HepG2 (cell line): Measurements from ENCODE around the gene SRSF2. TPM values are rescaled to one million over a fixed set of nuclear protein-coding genes. Genes with fewer than 3 reads are reported as not detected.

Source experiments
- HOXA3 ChIP-seq: sonication (generic); formaldehyde crosslinking; IDR thresholded peaks from 2 replicates; pipeline ENCODE4 v1.5.0; 2020; ENCODE audit warnings: missing genetic modification reagents
- MEIS1 ChIP-seq: sonication (generic); formaldehyde crosslinking; IDR thresholded peaks from 2 replicates; pipeline ENCODE4 v1.9.0; 2021; ENCODE audit warnings: mild to moderate bottlenecking, missing genetic modification reagents, moderate library complexity, borderline replicate concordance
- MIXL1 ChIP-seq: IDR thresholded peaks from 2 replicates; pipeline ENCODE4 v1.6.1; 2016
- NKX3-1 ChIP-seq: sonication (generic); formaldehyde crosslinking; IDR thresholded peaks from 2 replicates; pipeline ENCODE4 v1.5.0; 2020; ENCODE audit warnings: missing genetic modification reagents
- RARA ChIP-seq: IDR thresholded peaks from 2 replicates; pipeline ENCODE4 v1.6.1; 2016; ENCODE audit warnings: missing genetic modification reagents, missing compliant biosample characterization
- ZFY ChIP-seq: sonication (generic); formaldehyde crosslinking; IDR thresholded peaks from 2 replicates; pipeline ENCODE4 v1.4.0; 2020; ENCODE audit warnings: missing genetic modification reagents
- ZNF138 ChIP-seq: sonication (generic); formaldehyde crosslinking; IDR thresholded peaks from 2 replicates; pipeline ENCODE4 v1.5.0; 2020; ENCODE audit warnings: mild to moderate bottlenecking, low read depth, missing genetic modification reagents
- ZNF160 ChIP-seq: sonication (generic); formaldehyde crosslinking; IDR thresholded peaks from 2 replicates; pipeline ENCODE4 v1.8.0; 2022; ENCODE audit warnings: mild to moderate bottlenecking, inconsistent platforms, missing genetic modification reagents
- ZNF225 ChIP-seq: sonication (generic); formaldehyde crosslinking; IDR thresholded peaks from 2 replicates; pipeline ENCODE4 v1.4.0; 2020; ENCODE audit warnings: mild to moderate bottlenecking, missing genetic modification reagents
- ZNF333 ChIP-seq: sonication (generic); formaldehyde crosslinking; IDR thresholded peaks from 2 replicates; pipeline ENCODE4 v1.4.0; 2020; ENCODE audit warnings: mild to moderate bottlenecking, missing genetic modification reagents, borderline replicate concordance
- ZNF33A ChIP-seq: sonication (generic); formaldehyde crosslinking; IDR thresholded peaks from 2 replicates; pipeline ENCODE4 v1.5.1; 2020; ENCODE audit warnings: missing genetic modification reagents, mild to moderate bottlenecking, moderate library complexity, borderline replicate concordance
- ZNF430 ChIP-seq: sonication (generic); formaldehyde crosslinking; IDR thresholded peaks from 2 replicates; pipeline ENCODE4 v1.9.0; 2021; ENCODE audit warnings: mild to moderate bottlenecking, missing genetic modification reagents
- ZNF737 ChIP-seq: sonication (generic); formaldehyde crosslinking; IDR thresholded peaks from 2 replicates; pipeline ENCODE4 v1.5.0; 2020; ENCODE audit warnings: missing genetic modification reagents, mild to moderate bottlenecking, borderline replicate concordance
- polyA plus RNA-seq, 8 experiments: library from polyadenylated mRNA; depleted of rRNA in 3 of 8; stranded (reverse) in 7 of 8; unstranded in 1 of 8; fragments of >200 nt; fragmentation: Illumina TruSeq in 4 of 8; extraction: Trizol in 4 of 8; gene quantifications; 2 replicates each; pipeline versions ENCODE4 v1.2.1 to v1.2.3, GENCODE V29; 2011 to 2016; ENCODE audit warnings: low read depth in 4 of 8, missing spikeins in 1 of 8, mixed read lengths in 1 of 8; ENCODE audit not compliant: insufficient read depth in 1 of 8
- total RNA-seq, 5 experiments: library from RNA; depleted of rRNA; stranded (reverse); fragments of >200 nt; fragmentation: Illumina TruSeq; extraction: Trizol; gene quantifications; 2 replicates each; pipeline ENCODE4 v1.2.3, GENCODE V29; 2016; ENCODE audit warnings: low read depth in 1 of 5
- TF ChIP-seq, protein P1 (sequence below): sonication (generic); formaldehyde crosslinking; IDR thresholded peaks from 2 replicates; pipeline ENCODE4 v1.4.0; 2020; ENCODE audit warnings: missing genetic modification reagents
- TF ChIP-seq, protein P2 (sequence below): sonication (generic); formaldehyde crosslinking; IDR thresholded peaks from 2 replicates; pipeline ENCODE4 v1.8.1; 2023; ENCODE audit warnings: mild to moderate bottlenecking, missing genetic modification reagents
- TF ChIP-seq, protein P3 (sequence below): sonication (generic); formaldehyde crosslinking; IDR thresholded peaks from 2 replicates; pipeline ENCODE4 v1.5.1; 2020; ENCODE audit warnings: mild to moderate bottlenecking, missing genetic modification reagents, borderline replicate concordance
- TF ChIP-seq, protein P4 (sequence below): sonication (generic); formaldehyde crosslinking; IDR thresholded peaks from 2 replicates; pipeline ENCODE4 v1.8.1; 2023; ENCODE audit warnings: mild to moderate bottlenecking, moderate library complexity, missing genetic modification reagents

The SRSF2 gene
- total and polyA plus RNA-seq, 2 of the 13 experiments (the other 11 are each of a cell fraction or from before 2014, with no cell fraction given) = 306 to 319 TPM

DNA sequence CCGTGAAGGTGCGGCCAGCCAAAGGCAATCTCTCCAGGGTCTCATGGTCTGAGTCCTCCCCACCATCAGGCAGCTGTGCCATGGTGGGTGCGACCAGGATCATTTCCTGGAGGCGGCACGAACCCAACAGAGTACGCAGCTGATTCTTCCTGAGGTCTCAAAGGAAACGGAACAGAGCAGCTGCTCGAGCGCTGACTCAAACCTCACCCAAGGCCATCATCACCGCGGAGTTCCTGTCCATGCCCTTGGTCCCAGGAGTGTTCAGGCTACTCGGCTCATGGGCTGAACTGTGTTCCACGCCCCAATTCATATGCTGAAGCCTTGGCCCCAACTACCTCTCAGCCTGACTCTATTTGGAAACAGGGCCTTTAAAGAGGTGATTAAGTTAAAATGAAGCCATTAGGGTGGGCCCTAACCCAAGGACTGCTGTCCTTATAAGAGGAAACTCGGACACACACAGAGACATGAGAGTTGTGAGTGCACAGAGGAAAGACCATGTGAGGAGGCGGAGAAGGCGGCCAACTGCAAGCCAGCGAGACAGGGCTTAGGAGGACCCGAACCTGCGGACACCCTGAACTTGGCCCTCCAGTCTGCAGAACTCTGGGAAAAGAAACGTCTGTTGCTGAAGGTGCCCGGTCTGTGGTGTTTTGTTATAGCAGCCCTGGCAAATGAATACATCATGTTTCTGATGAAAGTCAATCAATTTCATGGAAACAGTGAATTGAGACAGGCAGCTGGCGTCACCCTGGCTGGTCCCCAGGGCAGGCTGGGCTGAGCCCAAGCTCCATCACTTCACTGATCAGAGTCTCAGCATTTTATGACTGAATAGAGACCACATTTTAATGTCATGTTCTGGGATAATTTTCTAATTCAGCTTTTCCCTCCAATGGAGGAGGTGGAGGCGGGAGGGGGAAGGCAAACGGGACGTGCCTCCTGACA, 40.1 kb downstream of the SRSF2 start (continued):
- TF ChIP-seq, protein P1, sequence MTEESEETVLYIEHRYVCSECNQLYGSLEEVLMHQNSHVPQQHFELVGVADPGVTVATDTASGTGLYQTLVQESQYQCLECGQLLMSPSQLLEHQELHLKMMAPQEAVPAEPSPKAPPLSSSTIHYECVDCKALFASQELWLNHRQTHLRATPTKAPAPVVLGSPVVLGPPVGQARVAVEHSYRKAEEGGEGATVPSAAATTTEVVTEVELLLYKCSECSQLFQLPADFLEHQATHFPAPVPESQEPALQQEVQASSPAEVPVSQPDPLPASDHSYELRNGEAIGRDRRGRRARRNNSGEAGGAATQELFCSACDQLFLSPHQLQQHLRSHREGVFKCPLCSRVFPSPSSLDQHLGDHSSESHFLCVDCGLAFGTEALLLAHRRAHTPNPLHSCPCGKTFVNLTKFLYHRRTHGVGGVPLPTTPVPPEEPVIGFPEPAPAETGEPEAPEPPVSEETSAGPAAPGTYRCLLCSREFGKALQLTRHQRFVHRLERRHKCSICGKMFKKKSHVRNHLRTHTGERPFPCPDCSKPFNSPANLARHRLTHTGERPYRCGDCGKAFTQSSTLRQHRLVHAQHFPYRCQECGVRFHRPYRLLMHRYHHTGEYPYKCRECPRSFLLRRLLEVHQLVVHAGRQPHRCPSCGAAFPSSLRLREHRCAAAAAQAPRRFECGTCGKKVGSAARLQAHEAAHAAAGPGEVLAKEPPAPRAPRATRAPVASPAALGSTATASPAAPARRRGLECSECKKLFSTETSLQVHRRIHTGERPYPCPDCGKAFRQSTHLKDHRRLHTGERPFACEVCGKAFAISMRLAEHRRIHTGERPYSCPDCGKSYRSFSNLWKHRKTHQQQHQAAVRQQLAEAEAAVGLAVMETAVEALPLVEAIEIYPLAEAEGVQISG = 0 out of 2 replicates have a peak, but pooled peaks have one; percentile 0
- 0 out of 2 replicates have a peak, but pooled peaks have one; percentile 45 for TF ChIP-seq RARA (CRISPR knock-in tag)
- no peak for TF ChIP-seq ZNF138 (CRISPR knock-in tag)
- TF ChIP-seq NKX3-1 (CRISPR knock-in tag) = no peak
- TF ChIP-seq ZNF430 (CRISPR knock-in tag) = 0 out of 2 replicates have a peak, but pooled peaks have one; percentile 37
- TF ChIP-seq, protein P2, sequence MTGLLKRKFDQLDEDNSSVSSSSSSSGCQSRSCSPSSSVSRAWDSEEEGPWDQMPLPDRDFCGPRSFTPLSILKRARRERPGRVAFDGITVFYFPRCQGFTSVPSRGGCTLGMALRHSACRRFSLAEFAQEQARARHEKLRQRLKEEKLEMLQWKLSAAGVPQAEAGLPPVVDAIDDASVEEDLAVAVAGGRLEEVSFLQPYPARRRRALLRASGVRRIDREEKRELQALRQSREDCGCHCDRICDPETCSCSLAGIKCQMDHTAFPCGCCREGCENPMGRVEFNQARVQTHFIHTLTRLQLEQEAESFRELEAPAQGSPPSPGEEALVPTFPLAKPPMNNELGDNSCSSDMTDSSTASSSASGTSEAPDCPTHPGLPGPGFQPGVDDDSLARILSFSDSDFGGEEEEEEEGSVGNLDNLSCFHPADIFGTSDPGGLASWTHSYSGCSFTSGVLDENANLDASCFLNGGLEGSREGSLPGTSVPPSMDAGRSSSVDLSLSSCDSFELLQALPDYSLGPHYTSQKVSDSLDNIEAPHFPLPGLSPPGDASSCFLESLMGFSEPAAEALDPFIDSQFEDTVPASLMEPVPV (CRISPR knock-in tag) = 0 out of 2 replicates have a peak, but pooled peaks have one; percentile 19
- no peak for TF ChIP-seq ZNF333 (CRISPR knock-in tag)
- no peak for TF ChIP-seq ZNF225 (CRISPR knock-in tag)
- peak; percentile 33; the same call in 1 of the 2 replicates for TF ChIP-seq ZFY (CRISPR knock-in tag)
- no peak for TF ChIP-seq ZNF160
- TF ChIP-seq HOXA3 = peak; percentile 73
- TF ChIP-seq, protein P3, sequence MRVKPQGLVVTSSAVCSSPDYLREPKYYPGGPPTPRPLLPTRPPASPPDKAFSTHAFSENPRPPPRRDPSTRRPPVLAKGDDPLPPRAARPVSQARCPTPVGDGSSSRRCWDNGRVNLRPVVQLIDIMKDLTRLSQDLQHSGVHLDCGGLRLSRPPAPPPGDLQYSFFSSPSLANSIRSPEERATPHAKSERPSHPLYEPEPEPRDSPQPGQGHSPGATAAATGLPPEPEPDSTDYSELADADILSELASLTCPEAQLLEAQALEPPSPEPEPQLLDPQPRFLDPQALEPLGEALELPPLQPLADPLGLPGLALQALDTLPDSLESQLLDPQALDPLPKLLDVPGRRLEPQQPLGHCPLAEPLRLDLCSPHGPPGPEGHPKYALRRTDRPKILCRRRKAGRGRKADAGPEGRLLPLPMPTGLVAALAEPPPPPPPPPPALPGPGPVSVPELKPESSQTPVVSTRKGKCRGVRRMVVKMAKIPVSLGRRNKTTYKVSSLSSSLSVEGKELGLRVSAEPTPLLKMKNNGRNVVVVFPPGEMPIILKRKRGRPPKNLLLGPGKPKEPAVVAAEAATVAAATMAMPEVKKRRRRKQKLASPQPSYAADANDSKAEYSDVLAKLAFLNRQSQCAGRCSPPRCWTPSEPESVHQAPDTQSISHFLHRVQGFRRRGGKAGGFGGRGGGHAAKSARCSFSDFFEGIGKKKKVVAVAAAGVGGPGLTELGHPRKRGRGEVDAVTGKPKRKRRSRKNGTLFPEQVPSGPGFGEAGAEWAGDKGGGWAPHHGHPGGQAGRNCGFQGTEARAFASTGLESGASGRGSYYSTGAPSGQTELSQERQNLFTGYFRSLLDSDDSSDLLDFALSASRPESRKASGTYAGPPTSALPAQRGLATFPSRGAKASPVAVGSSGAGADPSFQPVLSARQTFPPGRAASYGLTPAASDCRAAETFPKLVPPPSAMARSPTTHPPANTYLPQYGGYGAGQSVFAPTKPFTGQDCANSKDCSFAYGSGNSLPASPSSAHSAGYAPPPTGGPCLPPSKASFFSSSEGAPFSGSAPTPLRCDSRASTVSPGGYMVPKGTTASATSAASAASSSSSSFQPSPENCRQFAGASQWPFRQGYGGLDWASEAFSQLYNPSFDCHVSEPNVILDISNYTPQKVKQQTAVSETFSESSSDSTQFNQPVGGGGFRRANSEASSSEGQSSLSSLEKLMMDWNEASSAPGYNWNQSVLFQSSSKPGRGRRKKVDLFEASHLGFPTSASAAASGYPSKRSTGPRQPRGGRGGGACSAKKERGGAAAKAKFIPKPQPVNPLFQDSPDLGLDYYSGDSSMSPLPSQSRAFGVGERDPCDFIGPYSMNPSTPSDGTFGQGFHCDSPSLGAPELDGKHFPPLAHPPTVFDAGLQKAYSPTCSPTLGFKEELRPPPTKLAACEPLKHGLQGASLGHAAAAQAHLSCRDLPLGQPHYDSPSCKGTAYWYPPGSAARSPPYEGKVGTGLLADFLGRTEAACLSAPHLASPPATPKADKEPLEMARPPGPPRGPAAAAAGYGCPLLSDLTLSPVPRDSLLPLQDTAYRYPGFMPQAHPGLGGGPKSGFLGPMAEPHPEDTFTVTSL (CRISPR knock-in tag) = 0 out of 2 replicates have a peak, but pooled peaks have one; percentile 44
- 0 out of 2 replicates have a peak, but pooled peaks have one; percentile 69 for TF ChIP-seq MEIS1 (CRISPR knock-in tag)
- TF ChIP-seq ZNF737 (CRISPR knock-in tag) = no peak
- TF ChIP-seq ZNF33A (CRISPR knock-in tag) = no peak
- TF ChIP-seq MIXL1 (CRISPR knock-in tag) = peak; percentile 60; the same call in 1 of the 2 replicates
- TF ChIP-seq, protein P4, sequence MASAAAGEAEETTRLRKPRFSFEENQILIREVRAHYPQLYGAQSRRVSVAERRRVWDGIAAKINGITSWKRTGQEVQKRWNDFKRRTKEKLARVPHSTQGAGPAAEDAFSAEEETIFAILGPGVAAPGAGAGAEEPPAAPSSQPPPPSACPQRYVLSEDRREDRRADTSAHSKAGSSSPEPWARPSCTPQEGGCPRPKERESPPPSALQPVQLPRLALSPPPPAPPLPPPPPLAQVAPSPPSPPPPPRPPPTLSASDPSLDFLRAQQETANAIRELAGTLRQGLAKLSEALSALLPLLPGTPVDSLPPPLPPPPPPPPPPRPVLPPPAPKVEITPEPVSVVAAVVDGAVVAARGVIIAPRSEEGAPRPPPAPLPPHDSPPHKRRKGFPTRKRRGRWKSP (CRISPR knock-in tag) = no peak
